Measurements from ENCODE around the gene EFCAB6. TPM values are rescaled to one million over a fixed set of nuclear protein-coding genes. Genes with fewer than 3 reads are reported as not detected.

EFCAB6 gene
- total and polyA plus RNA-seq, 2 of the 13 experiments (the other 11 are each of a cell fraction or from before 2014, with no cell fraction given) = not detected

- TF ChIP-seq ZBTB38 (CRISPR knock-in tag; IDR thresholded peaks at IDR 0.05) (no peak), HNF4A (CRISPR knock-in tag; IDR thresholded peaks at IDR 0.05) (no peak), ZNF282 (IDR thresholded peaks at IDR 0.05; ENCODE audit: partially characterized antibody) (no peak), KLF6 (CRISPR knock-in tag; IDR thresholded peaks at IDR 0.05) (no peak), KLF13 (CRISPR knock-in tag; IDR thresholded peaks at IDR 0.05) (no peak), ZNF546 (CRISPR knock-in tag; conservative IDR thresholded peaks at IDR 0.05) (no peak), ATF6 (CRISPR knock-in tag; conservative IDR thresholded peaks at IDR 0.05) (no peak), ZNF335 (CRISPR knock-in tag; IDR thresholded peaks at IDR 0.05) (no peak)
- TF ChIP-seq, protein P1, sequence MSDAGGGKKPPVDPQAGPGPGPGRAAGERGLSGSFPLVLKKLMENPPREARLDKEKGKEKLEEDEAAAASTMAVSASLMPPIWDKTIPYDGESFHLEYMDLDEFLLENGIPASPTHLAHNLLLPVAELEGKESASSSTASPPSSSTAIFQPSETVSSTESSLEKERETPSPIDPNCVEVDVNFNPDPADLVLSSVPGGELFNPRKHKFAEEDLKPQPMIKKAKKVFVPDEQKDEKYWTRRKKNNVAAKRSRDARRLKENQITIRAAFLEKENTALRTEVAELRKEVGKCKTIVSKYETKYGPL (CRISPR knock-in tag; IDR thresholded peaks at IDR 0.05) = no peak
- TF ChIP-seq, protein P2, sequence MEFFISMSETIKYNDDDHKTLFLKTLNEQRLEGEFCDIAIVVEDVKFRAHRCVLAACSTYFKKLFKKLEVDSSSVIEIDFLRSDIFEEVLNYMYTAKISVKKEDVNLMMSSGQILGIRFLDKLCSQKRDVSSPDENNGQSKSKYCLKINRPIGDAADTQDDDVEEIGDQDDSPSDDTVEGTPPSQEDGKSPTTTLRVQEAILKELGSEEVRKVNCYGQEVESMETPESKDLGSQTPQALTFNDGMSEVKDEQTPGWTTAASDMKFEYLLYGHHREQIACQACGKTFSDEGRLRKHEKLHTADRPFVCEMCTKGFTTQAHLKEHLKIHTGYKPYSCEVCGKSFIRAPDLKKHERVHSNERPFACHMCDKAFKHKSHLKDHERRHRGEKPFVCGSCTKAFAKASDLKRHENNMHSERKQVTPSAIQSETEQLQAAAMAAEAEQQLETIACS (CRISPR knock-in tag; IDR thresholded peaks at IDR 0.05) = no peak
These were observed 299.8 kb downstream of the EFCAB6 start (continued) for GRCh38 chr22:43512279-43512678.

All from HepG2 (cell line).